HepG2 (cell line): ENCODE measurements around the gene KCNJ14. TPM values are rescaled to one million over a fixed set of nuclear protein-coding genes. Genes with fewer than 3 reads are reported as not detected.

Source experiments
- ATAC-seq: fragments of 200-7000 bp; cut with Tn5 transposase; 3 replicates; pipeline ENCODE4 v1.9.1; 2020; ENCODE audit warnings: mild to moderate bottlenecking, moderate library complexity
- BruUV-seq: library from RNA; stranded (reverse); fragments of 400-500 nt; replicated peaks from 2 replicates; lab custom pipeline; 2021; lab: Mats Ljungman, UMichigan
- CTCF ChIA-PET: fragments of 300-600 bp; formaldehyde crosslinking; extraction: SDS; loops from one replicate; lab custom pipeline; 2021; ENCODE audit warnings: low total read pairs, inconsistent platforms, low intra/inter-chr PET ratio; lab: Yijun Ruan, JAX
- POLR2A ChIA-PET: fragments of 350-600 bp; sonication (Branson Sonifier 250); formaldehyde crosslinking; loops from one replicate; lab custom pipeline; 2020; ENCODE audit warnings: antibody characterized with exemption, inconsistent platforms; lab: Yijun Ruan, JAX
- DNase-seq: peaks from one replicate; pipeline ENCODE4 v3.0.0-alpha.2; 2015; ENCODE audit warnings: low spot score
- FAIRE-seq: peaks from 3 replicates; lab custom pipeline; 2011; peaks lifted over from hg19 to GRCh38; lab: Jason Lieb, UNC
- H2AFZ ChIP-seq: one replicate; pipeline ENCODE4 v1.6.1; 2011; ENCODE audit warnings: low read length, inconsistent platforms
- H3K27ac ChIP-seq: fragments of 300-600 bp; 3 replicates; pipeline ENCODE4 v1.8.0; 2011; ENCODE audit warnings: mixed run types, mild to moderate bottlenecking, mixed read lengths, low read length, inconsistent platforms; ENCODE audit not compliant: insufficient read depth; ENCODE audit errors: extremely low read length
- H3K27me3 ChIP-seq, 2 experiments: fragments of 200-600 bp in 1 of 2; 2 replicates in 1 of 2; 3 replicates in 1 of 2; pipeline versions ENCODE4 v1.6.0 to v1.8.0; 2011; ENCODE audit warnings: low read length in 2 of 2, mild to moderate bottlenecking in 2 of 2, moderate library complexity in 2 of 2, inconsistent platforms in 1 of 2; ENCODE audit not compliant: insufficient read depth in 2 of 2, control insufficient read depth in 1 of 2
- H3K36me3 ChIP-seq, 2 experiments: fragments of 200-600 bp in 1 of 2; replicated peaks in 1 of 2; 2 replicates in 1 of 2; 3 replicates in 1 of 2; pipeline versions ENCODE4 v1.5.1 to v1.8.0; 2011; ENCODE audit warnings: low read length in 2 of 2, inconsistent platforms in 1 of 2; ENCODE audit not compliant: insufficient read depth in 2 of 2, control insufficient read depth in 1 of 2
- H3K4me1 ChIP-seq: 2 replicates; pipeline ENCODE4 v1.5.1; 2012; ENCODE audit warnings: low read length, inconsistent platforms; ENCODE audit not compliant: insufficient read depth
- H3K4me2 ChIP-seq: 2 replicates; pipeline ENCODE4 v1.6.0; 2011; ENCODE audit warnings: low read depth, low read length, inconsistent platforms
- H3K4me3 ChIP-seq, 3 experiments: fragments of 200-600 bp in 1 of 3; sonication (generic), shearing (Covaris generic) in 1 of 3; replicated peaks in 1 of 3; 2 replicates each; pipeline ENCODE4 v1.5.1; 2011 to 2016; ENCODE audit warnings: low read length in 3 of 3, inconsistent platforms in 2 of 3, low read depth in 2 of 3, mild to moderate bottlenecking in 2 of 3, control low read depth in 1 of 3, mixed read lengths in 1 of 3; ENCODE audit not compliant: insufficient read depth in 1 of 3
- H3K79me2 ChIP-seq: one replicate; pipeline ENCODE4 v1.6.1; 2011; ENCODE audit warnings: low read length, inconsistent platforms; ENCODE audit not compliant: insufficient read depth
- H3K9ac ChIP-seq: 2 replicates; pipeline ENCODE4 v1.6.0; 2011; ENCODE audit warnings: mild to moderate bottlenecking, low read depth, low read length, inconsistent platforms; ENCODE audit not compliant: insufficient read depth
- H3K9me3 ChIP-seq: 2 replicates; pipeline ENCODE4 v1.5.1; 2012; ENCODE audit warnings: mild to moderate bottlenecking, low read length
- H4K20me1 ChIP-seq: 2 replicates; pipeline ENCODE4 v1.6.0; 2011; ENCODE audit warnings: inconsistent platforms, mild to moderate bottlenecking, low read length, moderate library complexity; ENCODE audit not compliant: insufficient read depth
- CCAR2 ChIP-seq: fragments of 200-400 bp; formaldehyde crosslinking; optimal IDR thresholded peaks from 2 replicates; pipeline ENCODE3; 2018; ENCODE audit warnings: low read depth, mild to moderate bottlenecking, low read length, moderate library complexity
- GTF2F1 ChIP-seq: fragments of 150-350 bp; IDR thresholded peaks from 2 replicates; pipeline ENCODE4 v1.6.1; 2014; ENCODE audit warnings: low read length
- ZBTB42 ChIP-seq: sonication (generic); formaldehyde crosslinking; IDR thresholded peaks from 2 replicates; pipeline ENCODE4 v1.5.0; 2020; ENCODE audit warnings: mild to moderate bottlenecking, missing genetic modification reagents
- ZNF253 ChIP-seq: sonication (generic); formaldehyde crosslinking; IDR thresholded peaks from 2 replicates; pipeline ENCODE4 v1.8.0; 2022; ENCODE audit warnings: mild to moderate bottlenecking, missing genetic modification reagents, borderline replicate concordance
- WGBS: methylation state at CpG from one replicate; pipeline ENCODE4 v1.1.6; 2017; ENCODE audit warnings: low lambda C conversion rate; 5-methylcytosine and 5-hydroxymethylcytosine counted together
- in situ Hi-C: cut with HindIII; loops from 2 replicates; pipeline ENCODE4 v1.10.0; 2017; ENCODE audit warnings: low pct_unique_long_range_greater_than_20kb; ENCODE audit not compliant: extremely low pct_ligation_motif_present
- intact Hi-C: fragments of 100-400 bp; cut with micrococcal nuclease; formaldehyde crosslinking; loops from one replicate; pipeline ENCODE4 v1.10.0; 2022; ENCODE audit not compliant: unreplicated experiment
- polyA plus RNA-seq, 8 experiments: library from polyadenylated mRNA; depleted of rRNA in 3 of 8; stranded (reverse) in 7 of 8; unstranded in 1 of 8; fragments of >200 nt; fragmentation: Illumina TruSeq in 4 of 8; extraction: Trizol in 4 of 8; gene quantifications; 2 replicates each; pipeline versions ENCODE4 v1.2.1 to v1.2.3, GENCODE V29; 2011 to 2016; ENCODE audit warnings: low read depth in 4 of 8, missing spikeins in 1 of 8, mixed read lengths in 1 of 8; ENCODE audit not compliant: insufficient read depth in 1 of 8
- total RNA-seq, 5 experiments: library from RNA; depleted of rRNA; stranded (reverse); fragments of >200 nt; fragmentation: Illumina TruSeq; extraction: Trizol; gene quantifications; 2 replicates each; pipeline ENCODE4 v1.2.3, GENCODE V29; 2016; ENCODE audit warnings: low read depth in 1 of 5
- TF ChIP-seq, protein P1 (sequence below): sonication (generic); formaldehyde crosslinking; IDR thresholded peaks from 2 replicates; pipeline ENCODE4 v1.9.0; 2021; ENCODE audit warnings: missing genetic modification reagents, borderline replicate concordance
- TF ChIP-seq, protein P2 (sequence below): IDR thresholded peaks from 2 replicates; pipeline ENCODE4 v1.6.1; 2016; ENCODE audit warnings: missing compliant biosample characterization, missing genetic modification reagents, borderline replicate concordance
- TF ChIP-seq, protein P3 (sequence below): sonication (generic); formaldehyde crosslinking; IDR thresholded peaks from 2 replicates; pipeline ENCODE4 v1.4.0; 2020; ENCODE audit warnings: missing genetic modification reagents

KCNJ14 gene
- total and polyA plus RNA-seq, 2 of the 13 experiments (the other 11 are each of a cell fraction or from before 2014, with no cell fraction given) = 0.20 to 0.51 TPM

DNA sequence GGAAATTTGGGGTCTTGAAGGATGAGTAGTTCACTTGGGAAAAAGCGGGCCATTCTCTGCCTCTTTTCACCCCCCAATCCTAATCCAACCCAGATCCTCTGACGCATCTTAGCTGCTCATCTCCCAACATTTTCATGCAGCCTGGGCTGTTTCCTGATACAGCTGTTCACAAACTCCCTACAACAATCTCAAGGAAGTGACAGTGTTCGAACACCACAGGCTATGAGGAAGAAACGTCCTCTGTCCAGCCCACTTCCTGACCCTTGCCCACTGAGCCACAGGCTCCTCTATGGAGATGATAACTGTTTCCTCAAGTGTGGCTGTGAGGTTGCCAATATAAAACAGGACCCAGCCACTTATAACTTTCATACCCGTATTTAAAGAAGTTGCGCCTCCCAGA lies 40.0 kb downstream of the KCNJ14 start:
- DNase-seq = no peak
- in situ Hi-C loops = no loop called here
- no peak for FAIRE-seq
- POLR2A ChIA-PET = no interaction called here
- Histone ChIP-seq H3K4me3 (no peak overlapping the region), H3K36me3 (no peaks in the 10 kb centered on the region; a peak in 1 of 5 replicates), H4K20me1 (no peaks in the 10 kb centered on the region), H3K9me3 (no peaks in the 10 kb centered on the region), H3K79me2 (no peaks in the 10 kb centered on the region), H3K27ac (no peak overlapping the region), H3K4me2 (no peak overlapping the region), H2AFZ (no peak overlapping the region), H3K27me3 (peaks cover 0 to 5% of the 10 kb centered on the region in 2 experiments; a peak in 1 of 5 replicates), H3K4me1 (peaks cover 41% of the 10 kb centered on the region), H3K9ac (no peak overlapping the region)
- BruUV-seq = no TSS peak
- CTCF ChIA-PET = no interaction called here
- no peak for ATAC-seq
- 63% methylated on average over 6 of the region's 6 CpGs for WGBS
- TF ChIP-seq, protein P1, sequence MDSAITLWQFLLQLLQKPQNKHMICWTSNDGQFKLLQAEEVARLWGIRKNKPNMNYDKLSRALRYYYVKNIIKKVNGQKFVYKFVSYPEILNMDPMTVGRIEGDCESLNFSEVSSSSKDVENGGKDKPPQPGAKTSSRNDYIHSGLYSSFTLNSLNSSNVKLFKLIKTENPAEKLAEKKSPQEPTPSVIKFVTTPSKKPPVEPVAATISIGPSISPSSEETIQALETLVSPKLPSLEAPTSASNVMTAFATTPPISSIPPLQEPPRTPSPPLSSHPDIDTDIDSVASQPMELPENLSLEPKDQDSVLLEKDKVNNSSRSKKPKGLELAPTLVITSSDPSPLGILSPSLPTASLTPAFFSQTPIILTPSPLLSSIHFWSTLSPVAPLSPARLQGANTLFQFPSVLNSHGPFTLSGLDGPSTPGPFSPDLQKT (CRISPR knock-in tag) = no peak
- TF ChIP-seq, protein P2, sequence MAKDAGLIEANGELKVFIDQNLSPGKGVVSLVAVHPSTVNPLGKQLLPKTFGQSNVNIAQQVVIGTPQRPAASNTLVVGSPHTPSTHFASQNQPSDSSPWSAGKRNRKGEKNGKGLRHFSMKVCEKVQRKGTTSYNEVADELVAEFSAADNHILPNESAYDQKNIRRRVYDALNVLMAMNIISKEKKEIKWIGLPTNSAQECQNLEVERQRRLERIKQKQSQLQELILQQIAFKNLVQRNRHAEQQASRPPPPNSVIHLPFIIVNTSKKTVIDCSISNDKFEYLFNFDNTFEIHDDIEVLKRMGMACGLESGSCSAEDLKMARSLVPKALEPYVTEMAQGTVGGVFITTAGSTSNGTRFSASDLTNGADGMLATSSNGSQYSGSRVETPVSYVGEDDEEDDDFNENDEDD = no peak
- TF ChIP-seq GTF2F1 = no peak
- no peak for TF ChIP-seq CCAR2
- TF ChIP-seq, protein P3, sequence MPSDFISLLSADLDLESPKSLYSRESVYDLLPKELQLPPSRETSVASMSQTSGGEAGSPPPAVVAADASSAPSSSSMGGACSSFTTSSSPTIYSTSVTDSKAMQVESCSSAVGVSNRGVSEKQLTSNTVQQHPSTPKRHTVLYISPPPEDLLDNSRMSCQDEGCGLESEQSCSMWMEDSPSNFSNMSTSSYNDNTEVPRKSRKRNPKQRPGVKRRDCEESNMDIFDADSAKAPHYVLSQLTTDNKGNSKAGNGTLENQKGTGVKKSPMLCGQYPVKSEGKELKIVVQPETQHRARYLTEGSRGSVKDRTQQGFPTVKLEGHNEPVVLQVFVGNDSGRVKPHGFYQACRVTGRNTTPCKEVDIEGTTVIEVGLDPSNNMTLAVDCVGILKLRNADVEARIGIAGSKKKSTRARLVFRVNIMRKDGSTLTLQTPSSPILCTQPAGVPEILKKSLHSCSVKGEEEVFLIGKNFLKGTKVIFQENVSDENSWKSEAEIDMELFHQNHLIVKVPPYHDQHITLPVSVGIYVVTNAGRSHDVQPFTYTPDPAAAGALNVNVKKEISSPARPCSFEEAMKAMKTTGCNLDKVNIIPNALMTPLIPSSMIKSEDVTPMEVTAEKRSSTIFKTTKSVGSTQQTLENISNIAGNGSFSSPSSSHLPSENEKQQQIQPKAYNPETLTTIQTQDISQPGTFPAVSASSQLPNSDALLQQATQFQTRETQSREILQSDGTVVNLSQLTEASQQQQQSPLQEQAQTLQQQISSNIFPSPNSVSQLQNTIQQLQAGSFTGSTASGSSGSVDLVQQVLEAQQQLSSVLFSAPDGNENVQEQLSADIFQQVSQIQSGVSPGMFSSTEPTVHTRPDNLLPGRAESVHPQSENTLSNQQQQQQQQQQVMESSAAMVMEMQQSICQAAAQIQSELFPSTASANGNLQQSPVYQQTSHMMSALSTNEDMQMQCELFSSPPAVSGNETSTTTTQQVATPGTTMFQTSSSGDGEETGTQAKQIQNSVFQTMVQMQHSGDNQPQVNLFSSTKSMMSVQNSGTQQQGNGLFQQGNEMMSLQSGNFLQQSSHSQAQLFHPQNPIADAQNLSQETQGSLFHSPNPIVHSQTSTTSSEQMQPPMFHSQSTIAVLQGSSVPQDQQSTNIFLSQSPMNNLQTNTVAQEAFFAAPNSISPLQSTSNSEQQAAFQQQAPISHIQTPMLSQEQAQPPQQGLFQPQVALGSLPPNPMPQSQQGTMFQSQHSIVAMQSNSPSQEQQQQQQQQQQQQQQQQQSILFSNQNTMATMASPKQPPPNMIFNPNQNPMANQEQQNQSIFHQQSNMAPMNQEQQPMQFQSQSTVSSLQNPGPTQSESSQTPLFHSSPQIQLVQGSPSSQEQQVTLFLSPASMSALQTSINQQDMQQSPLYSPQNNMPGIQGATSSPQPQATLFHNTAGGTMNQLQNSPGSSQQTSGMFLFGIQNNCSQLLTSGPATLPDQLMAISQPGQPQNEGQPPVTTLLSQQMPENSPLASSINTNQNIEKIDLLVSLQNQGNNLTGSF (CRISPR knock-in tag) = no peak
- no peak for TF ChIP-seq ZNF253
- TF ChIP-seq ZBTB42 = no peak
- intact Hi-C loops = no loop called here
